Measurements from ENCODE around the gene VLDLR.

Gene VLDLR
- long read RNA-seq, donor 1: 0 reads
- long read RNA-seq, donor 2: 0 reads
- long read RNA-seq, donor 3, full-length matches to known transcripts: 2 of 2 reads
- long read RNA-seq, donor 3, partial matches to known transcripts: 0 of 2 reads
- long read RNA-seq, donor 3, other reads (novel, unspliced or antisense): 0 of 2 reads
- long read RNA-seq, donor 4, full-length matches to known transcripts: 6 of 6 reads
- long read RNA-seq, donor 4, partial matches to known transcripts: 0 of 6 reads
- long read RNA-seq, donor 4, other reads (novel, unspliced or antisense): 0 of 6 reads
- long read RNA-seq, donor 5, partial matches to known transcripts: 0 of 1 reads
- long read RNA-seq, donor 5, other reads (novel, unspliced or antisense): 0 of 1 reads
- long read RNA-seq, donor 6, partial matches to known transcripts: 9 of 10 reads
- long read RNA-seq, donor 6, other reads (novel, unspliced or antisense): 0 of 10 reads
- long read RNA-seq, donor 7, full-length matches to known transcripts: 2 of 2 reads
- long read RNA-seq, donor 7, partial matches to known transcripts: 0 of 2 reads
- long read RNA-seq, donor 7, other reads (novel, unspliced or antisense): 0 of 2 reads
- long read RNA-seq, donor 8, full-length matches to known transcripts: 1 of 1 reads
- long read RNA-seq, donor 8, partial matches to known transcripts: 0 of 1 reads
- long read RNA-seq, donor 8, other reads (novel, unspliced or antisense): 0 of 1 reads

DNA sequence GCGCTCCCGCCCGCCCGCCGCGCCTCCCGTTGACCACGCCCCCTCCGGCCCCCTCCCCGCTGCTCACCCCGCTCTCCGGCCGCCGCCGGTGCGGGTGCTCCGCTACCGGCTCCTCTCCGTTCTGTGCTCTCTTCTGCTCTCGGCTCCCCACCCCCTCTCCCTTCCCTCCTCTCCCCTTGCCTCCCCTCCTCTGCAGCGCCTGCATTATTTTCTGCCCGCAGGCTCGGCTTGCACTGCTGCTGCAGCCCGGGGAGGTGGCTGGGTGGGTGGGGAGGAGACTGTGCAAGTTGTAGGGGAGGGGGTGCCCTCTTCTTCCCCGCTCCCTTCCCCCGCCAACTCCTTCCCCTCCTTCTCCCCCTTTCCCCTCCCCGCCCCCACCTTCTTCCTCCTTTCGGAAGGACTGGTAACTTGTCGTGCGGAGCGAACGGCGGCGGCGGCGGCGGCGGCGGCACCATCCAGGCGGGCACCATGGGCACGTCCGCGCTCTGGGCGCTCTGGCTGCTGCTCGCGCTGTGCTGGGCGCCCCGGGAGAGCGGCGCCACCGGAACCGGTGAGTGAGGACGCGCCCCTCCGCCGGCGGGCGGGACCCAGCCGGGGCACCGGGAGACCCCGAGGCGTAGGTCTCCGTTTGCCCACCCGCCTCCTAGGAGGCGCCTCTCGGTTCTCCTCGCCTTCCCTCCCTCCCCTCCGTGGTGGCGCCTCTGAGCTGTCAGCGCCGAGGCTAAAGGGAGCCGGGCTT is at the start of gene VLDLR:
VLDLR (plus strand) TSS at position 66 of the 739 bp plus-strand sequence; CDS start at position 469, 403 bp downstream.
- DNase-seq: peak; percentile 91

- DNase-seq: no peak
Observed at GRCh38 chr9:2574203-2574602, 47.4 kb upstream of the VLDLR start.

GRCh38 chr9:2576631-2577030 is 45.0 kb upstream of the VLDLR start:
- no peak for DNase-seq

GRCh38 chr9:2583308-2584013 is 38.1 kb upstream of the VLDLR start:
- DNase-seq: no peak

DNA sequence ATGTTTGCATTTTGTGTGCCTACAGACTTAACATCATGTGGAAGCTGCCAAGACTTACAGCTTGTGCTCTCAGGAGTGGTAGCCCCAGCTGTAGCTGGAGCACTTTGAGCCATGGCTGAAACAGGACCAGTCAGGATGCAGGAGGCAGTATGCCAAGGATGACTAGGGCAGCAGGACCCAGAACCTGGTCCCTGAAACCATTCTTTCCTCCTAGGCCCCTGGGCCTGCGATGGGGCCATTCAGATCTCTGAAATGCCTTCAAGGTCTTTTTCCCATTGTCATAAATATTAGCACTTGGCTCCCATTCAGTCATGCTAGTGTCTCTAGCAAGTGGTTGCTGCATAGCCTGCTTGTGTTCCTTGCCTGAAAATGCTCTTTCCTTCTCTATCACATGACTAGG is 29.6 kb upstream of the VLDLR start:
- DNase-seq: no peak

- no peak for DNase-seq
Observed at GRCh38 chr9:2593744-2594143, 27.8 kb upstream of the VLDLR start.

DNA sequence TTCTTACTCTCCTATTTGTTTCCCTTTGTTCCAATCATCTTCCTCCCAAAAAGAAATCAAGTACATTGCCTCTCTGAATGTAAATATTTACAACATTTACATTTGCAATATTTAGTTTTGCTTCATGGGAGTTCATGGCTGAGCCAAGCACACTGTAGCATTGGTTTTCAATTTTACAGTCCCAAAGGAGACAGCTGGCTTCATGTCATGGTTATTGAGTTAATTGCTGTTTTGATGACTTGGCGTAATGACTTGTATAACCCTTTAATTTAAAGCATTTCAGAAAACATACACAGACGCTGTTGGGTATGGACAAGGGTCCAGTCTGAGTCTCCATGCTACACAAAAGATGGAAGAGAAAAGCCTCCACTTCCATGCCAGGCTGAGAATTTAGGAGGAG is 25.6 kb upstream of the VLDLR start:
- no peak for DNase-seq

DNA sequence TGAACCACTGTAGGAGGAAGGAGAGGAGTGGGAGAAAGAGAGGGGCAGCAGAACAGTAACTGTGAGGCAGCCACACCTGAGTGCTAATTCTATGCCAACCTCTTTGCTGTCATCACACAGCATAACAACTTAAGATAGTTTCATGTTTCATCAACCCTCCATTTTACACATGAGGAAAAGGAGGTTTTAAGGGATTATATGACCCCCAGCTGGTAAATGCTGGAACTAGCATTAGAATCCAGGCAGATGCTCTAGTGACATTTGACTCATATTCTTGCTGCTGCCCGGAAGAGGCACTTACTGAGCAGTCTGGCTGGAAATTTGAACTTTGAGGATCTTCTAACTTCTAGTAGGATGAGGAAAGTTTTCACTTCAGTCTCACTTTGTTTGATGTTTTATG is 24.1 kb upstream of the VLDLR start:
- no peak for DNase-seq

- DNase-seq: no peak
Observed at GRCh38 chr9:2599896-2600295, 21.7 kb upstream of the VLDLR start.

DNA sequence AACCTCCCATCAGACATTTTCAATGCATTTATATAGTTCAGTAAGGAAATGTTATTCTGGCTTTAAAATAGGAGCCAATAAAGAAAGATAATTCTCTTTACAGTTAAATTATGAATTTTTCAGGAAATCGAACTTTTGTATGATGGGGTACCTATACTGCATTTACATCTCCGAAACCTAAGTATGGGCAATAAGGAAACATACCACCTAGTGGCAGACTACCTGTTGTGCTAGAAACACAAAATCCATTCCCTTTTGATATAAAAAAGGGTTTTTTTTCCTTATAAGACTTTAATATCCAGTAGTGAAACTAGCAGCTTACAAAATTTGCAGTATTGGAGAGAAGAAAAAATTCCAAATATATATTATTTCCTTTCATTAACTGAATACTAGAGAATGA is 21.3 kb upstream of the VLDLR start:
- DNase-seq: no peak

- no peak for DNase-seq
Observed at GRCh38 chr9:2601785-2602378, 19.7 kb upstream of the VLDLR start.

- no peak for DNase-seq
Observed at GRCh38 chr9:2602704-2603116, 18.9 kb upstream of the VLDLR start.

DNA sequence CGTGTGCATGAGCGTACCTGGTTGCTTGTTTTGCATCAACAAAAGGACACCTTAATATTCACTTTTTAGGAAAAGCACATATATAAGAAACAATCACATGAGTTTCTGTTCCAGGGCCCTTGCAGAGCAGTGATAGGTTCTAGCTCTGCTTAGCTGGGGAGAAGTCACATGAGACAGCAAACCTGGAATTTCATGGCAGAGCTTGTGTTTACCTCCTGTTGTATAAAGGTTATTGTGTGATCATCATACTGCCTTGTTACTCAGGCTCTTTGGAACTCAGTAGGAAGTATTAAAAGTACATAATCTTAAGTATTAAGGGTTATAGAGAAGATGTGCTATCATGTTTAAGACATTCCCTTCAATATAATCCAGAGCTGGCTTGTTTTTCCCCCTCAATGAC is 18.0 kb upstream of the VLDLR start:
- DNase-seq: no peak

DNA sequence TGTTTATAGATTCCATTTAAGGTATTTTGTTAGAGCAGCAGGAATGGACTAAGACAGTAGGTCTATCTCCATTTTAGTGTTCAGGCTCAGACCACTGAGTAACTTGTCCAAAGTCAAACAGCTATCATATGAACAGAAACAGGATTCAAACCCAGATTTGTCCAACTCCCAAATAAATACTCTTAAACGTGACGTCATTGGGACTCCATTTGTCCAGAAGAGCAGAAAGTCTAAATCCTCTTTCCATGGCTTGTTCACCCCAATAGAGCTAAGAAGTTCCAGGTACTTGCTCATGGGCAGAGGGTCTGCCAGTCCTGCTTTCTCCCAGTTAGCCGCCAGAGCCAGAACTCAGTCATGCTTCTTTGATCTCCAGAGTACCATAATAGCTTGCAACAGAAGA is 16.3 kb upstream of the VLDLR start:
- DNase-seq: no peak

DNA sequence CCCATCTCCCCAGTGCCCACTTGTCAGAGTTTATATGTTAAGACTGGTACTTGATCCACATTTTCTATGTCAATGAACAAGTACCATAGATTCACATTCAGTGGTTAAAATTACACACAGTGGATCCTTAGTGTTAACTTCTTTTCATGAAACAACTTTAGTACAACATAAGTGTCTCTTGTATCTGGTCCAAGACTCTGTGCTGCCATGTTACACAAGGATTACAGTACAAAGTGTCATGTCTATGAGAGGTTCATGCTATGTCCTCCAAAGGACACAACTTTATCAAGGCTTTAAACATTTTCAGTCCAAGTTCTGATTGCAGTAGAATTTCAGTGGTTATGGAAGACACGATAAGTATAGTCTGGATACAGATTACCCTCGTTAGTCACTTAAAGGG is 13.3 kb upstream of the VLDLR start:
- no peak for DNase-seq

GRCh38 chr9:2610985-2611384 is 10.6 kb upstream of the VLDLR start:
- no peak for DNase-seq

DNA sequence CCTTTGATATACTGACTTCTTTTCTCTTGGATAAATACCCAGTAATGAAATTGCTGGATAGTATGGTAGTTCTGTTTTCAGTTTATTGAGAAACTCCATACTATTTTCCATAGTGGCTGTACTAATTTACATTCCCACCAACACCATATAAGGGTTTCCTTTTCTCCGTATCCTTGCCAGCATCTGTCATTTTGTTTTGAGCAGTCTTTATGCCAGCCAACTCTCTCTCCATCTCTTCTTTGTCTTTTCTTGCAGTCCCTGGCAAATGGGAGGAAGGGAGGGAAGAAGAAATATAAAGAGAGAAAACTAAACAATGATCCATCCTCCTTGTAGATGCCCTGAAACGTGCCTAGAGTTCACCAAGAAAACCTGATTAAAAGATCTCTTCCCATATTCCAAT is 9.6 kb upstream of the VLDLR start:
- no peak for DNase-seq

- no peak for DNase-seq
Observed at GRCh38 chr9:2613730-2614271, 7.8 kb upstream of the VLDLR start.

DNA sequence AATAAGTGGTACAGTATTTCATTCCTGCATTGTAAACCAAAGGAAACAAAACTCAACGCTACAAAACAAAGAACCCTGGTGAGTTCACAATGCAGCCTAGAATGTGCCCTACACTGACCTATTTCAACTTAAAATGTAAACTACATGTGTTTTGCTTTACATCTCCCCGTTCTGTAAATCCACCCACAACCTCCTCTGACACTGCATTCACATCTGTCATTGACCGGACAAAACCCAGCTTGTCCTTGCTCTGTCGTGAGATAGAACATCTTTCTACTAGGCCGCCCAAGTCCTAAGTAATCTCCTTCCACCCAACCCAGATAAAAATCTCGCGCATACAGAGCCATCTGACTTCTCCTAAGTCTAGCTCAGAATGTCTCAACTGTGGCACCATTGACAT is 6.1 kb upstream of the VLDLR start:
- peak; percentile 26 for DNase-seq

- DNase-seq: no peak
Observed at GRCh38 chr9:2616692-2617377, 4.8 kb upstream of the VLDLR start.

GRCh38 chr9:2618289-2618688 is 3.3 kb upstream of the VLDLR start:
- no peak for DNase-seq

All from right kidney (tissue), 9 donors.